ENCODE results near the gene CXCR3.

GRCh38 chrX:71629467-71629866 lies 11.2 kb upstream of the CXCR3 start:
- no peak for TF ChIP-seq ZNF274 (IDR thresholded peaks at IDR 0.05; ENCODE audit: low read depth, low read length)
- TF ChIP-seq YY1 (IDR thresholded peaks at IDR 0.05; ENCODE audit: insufficient read depth, insufficient read length) = no peak
- TF ChIP-seq SUZ12 (IDR thresholded peaks at IDR 0.05; ENCODE audit: extremely low read depth, insufficient read depth, insufficient read length) = no peak
